ENCODE results near the gene MOV10L1.
"Not testable (repeated sequence)": the region's sequence is repeated elsewhere in the genome, so short reads cannot be mapped to it uniquely, and the experiment has no call there.

The MOV10L1 gene

GRCh38 chr22:50204571-50204970 lies 114.8 kb downstream of the MOV10L1 start:
- H3K9ac ChIP-seq (ENCODE audit: low read length in 2 of 2) = no peak overlapping the region
- no peak overlapping the region for H3K27ac ChIP-seq (ENCODE audit: low read length)
- peaks cover 0 to 13% of the 10 kb centered on the region in 2 donors for H3K36me3 ChIP-seq (ENCODE audit: control insufficient read depth in 2 of 2, insufficient read depth in 2 of 2, low read length in 2 of 2)
- H3K9me3 ChIP-seq (ENCODE audit: control insufficient read depth in 2 of 2, low read length in 2 of 2) = no peaks in the 10 kb centered on the region
- no peaks in the 10 kb centered on the region for H3K27me3 ChIP-seq (ENCODE audit: control insufficient read depth in 1 of 2, insufficient read depth in 2 of 2, low read length in 2 of 2)
- no peak overlapping the region for H3K4me3 ChIP-seq (ENCODE audit: low read length in 2 of 2)
- H3K4me1 ChIP-seq (ENCODE audit: control insufficient read depth, insufficient read depth, low read length) = peaks cover 33% of the 10 kb centered on the region

GRCh38 chr22:50204998-50205397 lies 115.2 kb downstream of the MOV10L1 start:
- peaks cover 0 to 14% of the 10 kb centered on the region in 2 donors for H3K36me3 ChIP-seq (ENCODE audit: control insufficient read depth in 2 of 2, insufficient read depth in 2 of 2, low read length in 2 of 2)
- not testable (repeated sequence) for H3K4me3 ChIP-seq (ENCODE audit: low read length in 2 of 2); H3K27ac ChIP-seq (ENCODE audit: low read length)

GRCh38 chr22:50205781-50206569 lies 116.2 kb downstream of the MOV10L1 start:
- Histone ChIP-seq H3K27me3 (ENCODE audit: control insufficient read depth in 1 of 2, insufficient read depth in 2 of 2, low read length in 2 of 2) (no peaks in the 10 kb centered on the region), H3K4me3 (ENCODE audit: low read length in 2 of 2) (no peak overlapping the region), H3K9ac (ENCODE audit: low read length in 2 of 2) (no peak overlapping the region), H3K4me1 (ENCODE audit: control insufficient read depth, insufficient read depth, low read length) (peaks cover 23% of the 10 kb centered on the region), H3K36me3 (ENCODE audit: control insufficient read depth in 2 of 2, insufficient read depth in 2 of 2, low read length in 2 of 2) (peaks cover 7 to 22% of the 10 kb centered on the region in 2 donors), H3K27ac (ENCODE audit: low read length) (no peak overlapping the region), H3K9me3 (ENCODE audit: control insufficient read depth in 2 of 2, low read length in 2 of 2) (no peaks in the 10 kb centered on the region)

More at GRCh38 chr22:50204998-50205397, 115.2 kb downstream of the MOV10L1 start:
- not testable (repeated sequence) for H3K9ac ChIP-seq (ENCODE audit: low read length in 2 of 2); H3K27me3 ChIP-seq (ENCODE audit: control insufficient read depth in 1 of 2, insufficient read depth in 2 of 2, low read length in 2 of 2); H3K9me3 ChIP-seq (ENCODE audit: control insufficient read depth in 2 of 2, low read length in 2 of 2)
- peaks cover 29% of the 10 kb centered on the region for H3K4me1 ChIP-seq (ENCODE audit: control insufficient read depth, insufficient read depth, low read length)

GRCh38 chr22:50206599-50206998 lies 116.8 kb downstream of the MOV10L1 start:
- Histone ChIP-seq H3K4me3 (ENCODE audit: low read length in 2 of 2) (no peak overlapping the region), H3K27ac (ENCODE audit: low read length) (no peak overlapping the region), H3K9me3 (ENCODE audit: control insufficient read depth in 2 of 2, low read length in 2 of 2) (no peaks in the 10 kb centered on the region), H3K9ac (ENCODE audit: low read length in 2 of 2) (no peak overlapping the region), H3K27me3 (ENCODE audit: control insufficient read depth in 1 of 2, insufficient read depth in 2 of 2, low read length in 2 of 2) (no peaks in the 10 kb centered on the region), H3K36me3 (ENCODE audit: control insufficient read depth in 2 of 2, insufficient read depth in 2 of 2, low read length in 2 of 2) (peaks cover 11 to 26% of the 10 kb centered on the region in 2 donors), H3K4me1 (ENCODE audit: control insufficient read depth, insufficient read depth, low read length) (peaks cover 19% of the 10 kb centered on the region)

- no peak overlapping the region for H3K9ac ChIP-seq (ENCODE audit: low read length in 2 of 2)
- no peak overlapping the region for H3K4me3 ChIP-seq (ENCODE audit: low read length in 2 of 2)
- no peak overlapping the region for H3K27ac ChIP-seq (ENCODE audit: low read length)
- no peaks in the 10 kb centered on the region for H3K27me3 ChIP-seq (ENCODE audit: control insufficient read depth in 1 of 2, insufficient read depth in 2 of 2, low read length in 2 of 2)
- peaks cover 15 to 28% of the 10 kb centered on the region in 2 donors for H3K36me3 ChIP-seq (ENCODE audit: control insufficient read depth in 2 of 2, insufficient read depth in 2 of 2, low read length in 2 of 2)
- no peaks in the 10 kb centered on the region for H3K9me3 ChIP-seq (ENCODE audit: control insufficient read depth in 2 of 2, low read length in 2 of 2)
- peaks cover 11% of the 10 kb centered on the region for H3K4me1 ChIP-seq (ENCODE audit: control insufficient read depth, insufficient read depth, low read length)
Measured at GRCh38 chr22:50207383-50208140, 117.8 kb downstream of the MOV10L1 start.

- H3K4me1 ChIP-seq (ENCODE audit: control insufficient read depth, insufficient read depth, low read length) = peaks cover 8% of the 10 kb centered on the region
- no peaks in the 10 kb centered on the region for H3K27me3 ChIP-seq (ENCODE audit: control insufficient read depth in 1 of 2, insufficient read depth in 2 of 2, low read length in 2 of 2)
- peaks cover 23 to 37% of the 10 kb centered on the region in 2 donors for H3K36me3 ChIP-seq (ENCODE audit: control insufficient read depth in 2 of 2, insufficient read depth in 2 of 2, low read length in 2 of 2)
- no peak overlapping the region for H3K9ac ChIP-seq (ENCODE audit: low read length in 2 of 2)
- H3K4me3 ChIP-seq (ENCODE audit: low read length in 2 of 2) = no peak overlapping the region
- no peak overlapping the region for H3K27ac ChIP-seq (ENCODE audit: low read length)
- H3K9me3 ChIP-seq (ENCODE audit: control insufficient read depth in 2 of 2, low read length in 2 of 2) = no peaks in the 10 kb centered on the region
Measured at GRCh38 chr22:50208430-50208938, 118.7 kb downstream of the MOV10L1 start.

- peaks cover 23 to 37% of the 10 kb centered on the region in 2 donors for H3K36me3 ChIP-seq (ENCODE audit: control insufficient read depth in 2 of 2, insufficient read depth in 2 of 2, low read length in 2 of 2)
- H3K27me3 ChIP-seq (ENCODE audit: control insufficient read depth in 1 of 2, insufficient read depth in 2 of 2, low read length in 2 of 2) = no peaks in the 10 kb centered on the region
- peaks cover 8% of the 10 kb centered on the region for H3K4me1 ChIP-seq (ENCODE audit: control insufficient read depth, insufficient read depth, low read length)
- H3K9me3 ChIP-seq (ENCODE audit: control insufficient read depth in 2 of 2, low read length in 2 of 2) = no peaks in the 10 kb centered on the region
- no peak overlapping the region for H3K27ac ChIP-seq (ENCODE audit: low read length)
- H3K9ac ChIP-seq (ENCODE audit: low read length in 2 of 2) = no peak overlapping the region
- H3K4me3 ChIP-seq (ENCODE audit: low read length in 2 of 2) = no peak overlapping the region
Measured at GRCh38 chr22:50208939-50209892, 119.4 kb downstream of the MOV10L1 start.

- H3K9ac ChIP-seq (ENCODE audit: low read length in 2 of 2) = no peak overlapping the region
- H3K4me3 ChIP-seq (ENCODE audit: low read length in 2 of 2) = no peak overlapping the region
- H3K36me3 ChIP-seq (ENCODE audit: control insufficient read depth in 2 of 2, insufficient read depth in 2 of 2, low read length in 2 of 2) = peaks cover 23 to 42% of the 10 kb centered on the region in 2 donors
- H3K27ac ChIP-seq (ENCODE audit: low read length) = no peak overlapping the region
- H3K4me1 ChIP-seq (ENCODE audit: control insufficient read depth, insufficient read depth, low read length) = peaks cover 8% of the 10 kb centered on the region
- no peaks in the 10 kb centered on the region for H3K27me3 ChIP-seq (ENCODE audit: control insufficient read depth in 1 of 2, insufficient read depth in 2 of 2, low read length in 2 of 2)
- no peaks in the 10 kb centered on the region for H3K9me3 ChIP-seq (ENCODE audit: control insufficient read depth in 2 of 2, low read length in 2 of 2)
Measured at GRCh38 chr22:50209893-50210292, 120.1 kb downstream of the MOV10L1 start.

GRCh38 chr22:50210378-50211139 lies 120.8 kb downstream of the MOV10L1 start:
- Histone ChIP-seq H3K27ac (ENCODE audit: low read length) (no peak overlapping the region), H3K4me3 (ENCODE audit: low read length in 2 of 2) (no peak overlapping the region), H3K27me3 (ENCODE audit: control insufficient read depth in 1 of 2, insufficient read depth in 2 of 2, low read length in 2 of 2) (no peaks in the 10 kb centered on the region), H3K36me3 (ENCODE audit: control insufficient read depth in 2 of 2, insufficient read depth in 2 of 2, low read length in 2 of 2) (peaks cover 23 to 40% of the 10 kb centered on the region in 2 donors), H3K9ac (ENCODE audit: low read length in 2 of 2) (no peak overlapping the region), H3K4me1 (ENCODE audit: control insufficient read depth, insufficient read depth, low read length) (peaks cover 8% of the 10 kb centered on the region), H3K9me3 (ENCODE audit: control insufficient read depth in 2 of 2, low read length in 2 of 2) (no peaks in the 10 kb centered on the region)

Data from stomach smooth muscle (tissue), 2 donors.